K562 (cell line): Measurements from ENCODE around the gene RPL19. TPM values are rescaled to one million over a fixed set of nuclear protein-coding genes. Genes with fewer than 3 reads are reported as not detected.

Source experiments
- ATAC-seq: fragments of 200-7000 bp; cut with Tn5 transposase; 3 replicates; pipeline ENCODE4 v1.9.1; 2020; ENCODE audit warnings: moderate library complexity
- BruUV-seq: library from RNA; stranded (reverse); fragments of 400-500 nt; replicated peaks from 2 replicates; lab custom pipeline; 2021; lab: Mats Ljungman, UMichigan
- CTCF ChIA-PET: fragments of 300-600 bp; formaldehyde crosslinking; extraction: SDS; loops from one replicate; lab custom pipeline; 2021; ENCODE audit warnings: low intra/inter-chr PET ratio; lab: Yijun Ruan, JAX
- POLR2A ChIA-PET: fragments of 300-600, 350-650 bp; sonication (Branson Sonifier 250); formaldehyde crosslinking; extraction: SDS; loops from one replicate; lab custom pipeline; 2021; ENCODE audit warnings: antibody characterized with exemption, inconsistent platforms; lab: Yijun Ruan, JAX
- DNase-seq, 4 experiments: peaks; one replicate each; pipeline versions ENCODE4 v3.0.0 to v3.0.0-alpha.2; 2011 to 2018; ENCODE audit warnings: low spot score in 3 of 4, mixed read lengths in 3 of 4; ENCODE audit errors: extremely low read depth in 1 of 4
- FAIRE-seq: peaks from 2 replicates; lab custom pipeline; 2011; peaks lifted over from hg19 to GRCh38; lab: Jason Lieb, UNC
- H2AFZ ChIP-seq: 2 replicates; pipeline ENCODE4 v1.6.0; 2011; ENCODE audit warnings: low read depth, low read length, control low read depth, inconsistent platforms
- H3K27ac ChIP-seq: fragments of 200-600 bp; 3 replicates; pipeline ENCODE4 v1.8.0; 2011; ENCODE audit warnings: low read depth, mild to moderate bottlenecking, control low read depth, inconsistent platforms, low read length, moderate library complexity, mixed read lengths; ENCODE audit errors: extremely low read depth
- H3K27me3 ChIP-seq, 2 experiments: fragments of 300-600 bp in 1 of 2; 2 replicates in 1 of 2; 3 replicates in 1 of 2; pipeline versions ENCODE4 v1.6.0 to v1.8.0; 2011; ENCODE audit warnings: inconsistent platforms in 2 of 2, low read length in 2 of 2, mild to moderate bottlenecking in 1 of 2, mixed read lengths in 1 of 2, moderate library complexity in 1 of 2; ENCODE audit not compliant: control insufficient read depth in 2 of 2, insufficient read depth in 2 of 2
- H3K36me3 ChIP-seq: fragments of 300-600 bp; 3 replicates; pipeline ENCODE4 v1.8.0; 2011; ENCODE audit warnings: mild to moderate bottlenecking, low read length, inconsistent platforms; ENCODE audit not compliant: control insufficient read depth, insufficient read depth
- H3K4me1 ChIP-seq, 2 experiments: fragments of 200-600 bp in 1 of 2; replicated peaks in 1 of 2; 2 replicates in 1 of 2; 3 replicates in 1 of 2; pipeline versions ENCODE4 v1.5.1 to v1.8.0; 2011; ENCODE audit warnings: inconsistent platforms in 2 of 2, low read length in 2 of 2, mild to moderate bottlenecking in 1 of 2, mixed read lengths in 1 of 2, moderate library complexity in 1 of 2; ENCODE audit not compliant: control insufficient read depth in 2 of 2, insufficient read depth in 2 of 2
- H3K4me2 ChIP-seq: 2 replicates; pipeline ENCODE4 v1.6.1; 2011; ENCODE audit warnings: low read length, control low read depth, inconsistent platforms, mixed read lengths; ENCODE audit not compliant: insufficient read depth
- H3K4me3 ChIP-seq: fragments of 200-600 bp; sonication (generic), shearing (Covaris generic); 2 replicates; pipeline ENCODE4 v1.5.1; 2016; ENCODE audit warnings: control low read depth, inconsistent platforms
- H3K79me2 ChIP-seq: fragments of 200-600 bp; 3 replicates; pipeline ENCODE4 v1.8.0; 2011; ENCODE audit warnings: low read length, inconsistent platforms; ENCODE audit not compliant: control insufficient read depth, insufficient read depth
- H3K9ac ChIP-seq, 2 experiments: 2 replicates each; pipeline versions ENCODE4 v1.6.0 to v1.6.1; 2011; ENCODE audit warnings: low read depth in 2 of 2, low read length in 2 of 2, control low read depth in 1 of 2, inconsistent platforms in 1 of 2, mild to moderate bottlenecking in 1 of 2, mixed read lengths in 1 of 2; ENCODE audit not compliant: insufficient read depth in 1 of 2
- H3K9me1 ChIP-seq: one replicate; pipeline ENCODE4 v1.6.0; 2011; ENCODE audit warnings: inconsistent platforms, mild to moderate bottlenecking, low read length, moderate library complexity; ENCODE audit not compliant: control insufficient read depth, insufficient read depth
- H3K9me3 ChIP-seq: replicated peaks from 2 replicates; pipeline ENCODE4 v1.5.1; 2011; ENCODE audit warnings: low read depth, low read length, inconsistent platforms; ENCODE audit not compliant: control insufficient read depth, insufficient read depth
- H4K20me1 ChIP-seq: replicated peaks from 2 replicates; pipeline ENCODE4 v1.6.1; 2011; ENCODE audit warnings: low read length, inconsistent platforms, mixed read lengths; ENCODE audit not compliant: control insufficient read depth, insufficient read depth
- KAT8 ChIP-seq: fragments of 450-650 bp; IDR thresholded peaks from 2 replicates; pipeline ENCODE4 v1.6.1; 2016; ENCODE audit warnings: low read depth, mild to moderate bottlenecking
- PHB ChIP-seq: fragments of 250-450 bp; sonication (Bioruptor Pico); IDR thresholded peaks from 2 replicates; pipeline ENCODE4 v1.5.0; 2021
- RBFOX2 ChIP-seq: fragments of 200-400 bp; formaldehyde crosslinking; IDR thresholded peaks from 2 replicates; pipeline ENCODE4 v1.6.1; 2017; ENCODE audit warnings: low read depth, mild to moderate bottlenecking, low read length, moderate library complexity
- ZNF140 ChIP-seq: fragments of 250-450 bp; sonication (Bioruptor Pico); IDR thresholded peaks from 2 replicates; pipeline ENCODE4 v1.8.0; 2021; ENCODE audit warnings: moderate library complexity, mild to moderate bottlenecking, inconsistent platforms
- WGBS: fragments of 100-300 bp; shearing (Covaris generic); methylation state at CpG from one replicate; pipeline ENCODE4 v1.1.6; 2016; ENCODE audit warnings: low coverage, mixed read lengths; ENCODE audit not compliant: insufficient coverage; ENCODE audit errors: missing lambda C conversion rate; 5-methylcytosine and 5-hydroxymethylcytosine counted together
- in situ Hi-C: fragments of 300-500 bp; cut with MboI; formaldehyde crosslinking; loops from 4 replicates; pipeline ENCODE4 v1.15.0; 2018; ENCODE audit warnings: inconsistent platforms, mixed read lengths
- intact Hi-C: fragments of 100-400 bp; cut with micrococcal nuclease; formaldehyde crosslinking; loops from 2 replicates; pipeline ENCODE4 v1.14.2; 2022
- polyA plus RNA-seq, 8 experiments: library from polyadenylated mRNA; depleted of rRNA in 4 of 8; stranded (reverse) in 5 of 8; unstranded in 3 of 8; fragments of >200 nt; fragmentation: Nextera tagmentation in 2 of 8; fragmentation: Illumina TruSeq in 1 of 8; extraction: Ambion mirVana in 2 of 8; extraction: Trizol in 1 of 8; gene quantifications; 2 replicates each; pipeline versions ENCODE4 v1.2.1 to v1.2.3, GENCODE V29; 2011 to 2014; ENCODE audit warnings: inconsistent platforms in 1 of 8, missing spikeins in 1 of 8
- total RNA-seq, 7 experiments: library from RNA; depleted of rRNA in 6 of 7; stranded (reverse); fragments of >200 nt in 6 of 7; fragmentation: Illumina TruSeq in 2 of 7; extraction: Trizol in 2 of 7; gene quantifications; 2 replicates each; pipeline versions ENCODE4 v1.2.1 to v1.2.3, GENCODE V29; 2011 to 2021; ENCODE audit warnings: low replicate concordance in 1 of 7
- TF ChIP-seq, protein P1 (sequence below): fragments of 450-650 bp; IDR thresholded peaks from 2 replicates; pipeline ENCODE4 v1.6.1; 2016; ENCODE audit warnings: mild to moderate bottlenecking

RPL19 gene
- total and polyA plus RNA-seq, 9 of the 15 experiments (the other 6 are each of a cell fraction or from before 2014, with no cell fraction given): 2,263 to 4,614 (median 3,727) TPM

- TF ChIP-seq, protein P1, sequence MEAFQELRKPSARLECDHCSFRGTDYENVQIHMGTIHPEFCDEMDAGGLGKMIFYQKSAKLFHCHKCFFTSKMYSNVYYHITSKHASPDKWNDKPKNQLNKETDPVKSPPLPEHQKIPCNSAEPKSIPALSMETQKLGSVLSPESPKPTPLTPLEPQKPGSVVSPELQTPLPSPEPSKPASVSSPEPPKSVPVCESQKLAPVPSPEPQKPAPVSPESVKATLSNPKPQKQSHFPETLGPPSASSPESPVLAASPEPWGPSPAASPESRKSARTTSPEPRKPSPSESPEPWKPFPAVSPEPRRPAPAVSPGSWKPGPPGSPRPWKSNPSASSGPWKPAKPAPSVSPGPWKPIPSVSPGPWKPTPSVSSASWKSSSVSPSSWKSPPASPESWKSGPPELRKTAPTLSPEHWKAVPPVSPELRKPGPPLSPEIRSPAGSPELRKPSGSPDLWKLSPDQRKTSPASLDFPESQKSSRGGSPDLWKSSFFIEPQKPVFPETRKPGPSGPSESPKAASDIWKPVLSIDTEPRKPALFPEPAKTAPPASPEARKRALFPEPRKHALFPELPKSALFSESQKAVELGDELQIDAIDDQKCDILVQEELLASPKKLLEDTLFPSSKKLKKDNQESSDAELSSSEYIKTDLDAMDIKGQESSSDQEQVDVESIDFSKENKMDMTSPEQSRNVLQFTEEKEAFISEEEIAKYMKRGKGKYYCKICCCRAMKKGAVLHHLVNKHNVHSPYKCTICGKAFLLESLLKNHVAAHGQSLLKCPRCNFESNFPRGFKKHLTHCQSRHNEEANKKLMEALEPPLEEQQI: no peak
- no peak for TF ChIP-seq ZNF140 (CRISPR knock-in tag)
- TF ChIP-seq KAT8: no peak
Observed at GRCh38 chr17:39192901-39193300, 7.2 kb upstream of the RPL19 start (continued).

GRCh38 chr17:39193346-39193745 lies 6.7 kb upstream of the RPL19 start:
- FAIRE-seq: no peak
- no peak overlapping the region for H2AFZ ChIP-seq
- H3K9me1 ChIP-seq: no peaks in the 10 kb centered on the region
- H3K4me2 ChIP-seq: no peak overlapping the region
- peaks cover 18% of the 10 kb centered on the region; the same call in 2 of the 3 replicates for H3K79me2 ChIP-seq
- no peaks in the 10 kb centered on the region for H3K9me3 ChIP-seq
- POLR2A ChIA-PET: no interaction called here
- DNase-seq: no peak
- no peak overlapping the region for H3K27ac ChIP-seq
- no peak for ATAC-seq
- in situ Hi-C loops: no loop called here
- no peaks in the 10 kb centered on the region for H4K20me1 ChIP-seq
- peaks cover 32% of the 10 kb centered on the region; the same call in 2 of the 3 replicates for H3K36me3 ChIP-seq
- intact Hi-C loops: no loop called here
- peaks cover 26 to 44% of the 10 kb centered on the region in 2 experiments; a peak in 4 of 5 replicates for H3K4me1 ChIP-seq
- no peak for TF ChIP-seq PHB (CRISPR knock-in tag)
- TF ChIP-seq RBFOX2: 0 out of 2 replicates have a peak, but pooled peaks have one; percentile 22
- TF ChIP-seq, all 486 proteins: peak for 1
- CTCF ChIA-PET: interaction anchor here (0.7 kb wide), 1 partner anchor 38 kb away, joined by 3 read pairs; no protein-coding TSS in a partner anchor
- Histone ChIP-seq H3K27me3 (no peaks in the 10 kb centered on the region), H3K4me3 (no peak overlapping the region), H3K9ac (peak overlapping the region in 1 of 2 experiments; percentile 9; a peak in 1 of 4 replicates)
- no TSS peak for BruUV-seq
- WGBS: 70% methylated on average over 10 of the region's 10 CpGs
